HG03342 (cell line): ENCODE measurements around the gene ATP6V1E1.
"Not testable (repeated sequence)": the region's sequence is repeated elsewhere in the genome, so short reads cannot be mapped to it uniquely, and the experiment has no call there.

Source experiments
- ATAC-seq: cut with Tn5 transposase; IDR thresholded peaks from one replicate; pipeline ENCODE4 v1.9.1; 2021; ENCODE audit warnings: mild to moderate bottlenecking, moderate library complexity; ENCODE audit not compliant: unreplicated experiment

The ATP6V1E1 gene

DNA sequence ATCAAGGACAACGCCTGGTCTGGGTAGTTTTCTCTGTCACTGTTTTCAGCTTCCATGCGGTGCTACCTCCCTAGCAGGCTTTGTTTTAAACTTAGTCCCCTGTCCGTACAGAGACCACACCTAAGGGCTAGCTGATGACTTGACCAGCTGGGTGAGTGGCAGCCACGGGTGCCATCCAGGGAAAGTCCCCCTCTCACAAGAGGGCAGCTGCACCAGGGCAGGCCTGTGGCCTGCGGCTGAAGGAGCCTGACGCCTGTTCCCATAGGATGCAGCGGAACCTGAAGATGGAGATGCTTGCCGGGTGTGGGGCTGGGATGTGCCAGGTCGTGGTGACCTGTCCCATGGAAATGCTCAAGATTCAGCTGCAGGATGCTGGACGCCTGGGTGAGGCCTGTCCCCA is 45.4 kb downstream of the ATP6V1E1 start:
- no peak for ATAC-seq

DNA sequence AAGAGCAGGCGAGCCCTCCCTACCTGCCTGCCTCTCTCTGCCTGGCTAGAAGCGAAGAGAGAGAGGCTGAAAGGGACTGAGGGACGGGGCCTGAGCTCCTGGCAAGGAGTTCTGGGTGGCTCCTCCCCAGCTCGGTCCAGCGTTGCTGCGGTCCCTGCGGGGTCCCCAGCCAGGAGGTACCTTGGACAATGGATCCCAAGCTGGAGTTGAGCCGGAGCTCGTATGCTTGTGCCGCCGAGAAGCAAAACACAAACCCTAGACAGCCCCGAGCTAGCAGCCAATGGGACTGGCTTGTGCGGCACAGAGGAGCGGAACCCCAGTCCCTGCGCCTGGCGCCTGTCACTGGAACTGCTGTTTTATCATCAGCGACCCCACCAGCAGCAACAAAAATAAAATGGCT is 46.9 kb downstream of the ATP6V1E1 start:
- ATAC-seq = no peak

DNA sequence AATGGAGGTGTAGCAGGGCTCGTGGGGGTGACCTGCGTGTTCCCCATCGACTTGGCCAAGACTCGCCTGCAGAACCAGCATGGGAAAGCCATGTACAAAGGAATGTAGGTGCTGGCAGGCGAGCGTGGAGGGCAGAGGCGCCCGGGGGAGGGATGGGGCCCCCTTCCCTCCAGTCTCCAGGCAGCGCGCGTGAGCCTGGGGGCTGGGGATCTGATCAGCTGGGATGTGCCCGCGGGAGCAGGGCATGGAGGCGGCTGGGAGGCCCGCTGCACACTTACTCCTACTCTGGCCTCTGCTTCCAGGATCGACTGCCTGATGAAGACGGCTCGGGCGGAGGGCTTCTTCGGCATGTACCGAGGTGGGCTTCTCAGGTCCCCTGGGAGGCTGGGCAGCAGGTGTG is 47.5 kb downstream of the ATP6V1E1 start:
- no peak for ATAC-seq

DNA sequence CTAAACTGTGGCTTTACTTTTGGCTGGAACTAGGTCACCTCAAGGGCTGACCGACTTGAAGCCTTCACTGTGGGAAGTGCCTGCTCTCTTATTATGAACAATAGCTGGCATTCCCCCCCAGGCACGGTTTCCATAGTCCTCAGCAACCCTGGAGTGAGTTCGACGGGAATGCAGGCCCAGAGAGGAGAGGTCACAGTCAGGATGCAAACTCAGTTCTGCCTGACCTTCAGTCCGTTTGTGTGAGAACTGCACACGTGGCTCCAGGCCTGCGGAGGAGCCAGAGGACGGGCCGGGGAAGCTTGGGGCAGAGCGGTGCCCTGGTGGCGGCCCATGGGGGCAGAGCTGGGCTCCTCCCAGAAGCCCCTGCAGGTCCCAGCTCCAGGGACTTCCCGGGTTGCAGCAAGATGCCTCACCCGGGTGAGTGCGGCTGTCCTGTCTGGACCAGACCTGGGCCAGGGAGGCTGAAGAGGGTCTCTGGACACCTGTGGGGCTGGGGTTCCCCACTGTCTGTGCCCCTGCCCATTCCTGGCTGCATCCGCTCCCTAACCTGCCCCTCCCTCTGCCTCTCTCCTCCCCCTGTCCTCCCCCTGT is 48.0 kb downstream of the ATP6V1E1 start:
- no peak for ATAC-seq

DNA sequence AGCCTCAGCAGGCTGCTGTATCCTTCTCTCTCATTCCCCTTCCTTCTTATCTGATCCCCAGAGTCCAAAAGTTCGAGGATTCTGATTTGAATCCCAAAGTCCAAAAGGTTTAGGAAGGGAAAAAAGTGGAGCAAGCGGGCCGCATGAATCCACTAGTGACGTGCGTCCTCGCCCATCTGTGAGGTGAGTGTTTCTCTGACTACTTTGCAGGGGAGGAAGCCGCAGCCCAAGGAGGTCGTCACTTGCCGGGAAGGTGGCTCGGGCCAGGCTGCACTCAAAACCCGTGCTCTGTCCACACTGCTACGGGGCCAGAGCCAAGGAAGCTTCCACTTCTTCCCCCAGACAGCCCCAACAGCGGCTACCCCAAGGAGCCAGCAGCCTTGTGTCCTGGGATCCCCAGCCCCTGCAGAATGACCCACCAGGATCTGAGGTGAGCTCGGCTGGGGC is 49.0 kb downstream of the ATP6V1E1 start:
- no peak for ATAC-seq

DNA sequence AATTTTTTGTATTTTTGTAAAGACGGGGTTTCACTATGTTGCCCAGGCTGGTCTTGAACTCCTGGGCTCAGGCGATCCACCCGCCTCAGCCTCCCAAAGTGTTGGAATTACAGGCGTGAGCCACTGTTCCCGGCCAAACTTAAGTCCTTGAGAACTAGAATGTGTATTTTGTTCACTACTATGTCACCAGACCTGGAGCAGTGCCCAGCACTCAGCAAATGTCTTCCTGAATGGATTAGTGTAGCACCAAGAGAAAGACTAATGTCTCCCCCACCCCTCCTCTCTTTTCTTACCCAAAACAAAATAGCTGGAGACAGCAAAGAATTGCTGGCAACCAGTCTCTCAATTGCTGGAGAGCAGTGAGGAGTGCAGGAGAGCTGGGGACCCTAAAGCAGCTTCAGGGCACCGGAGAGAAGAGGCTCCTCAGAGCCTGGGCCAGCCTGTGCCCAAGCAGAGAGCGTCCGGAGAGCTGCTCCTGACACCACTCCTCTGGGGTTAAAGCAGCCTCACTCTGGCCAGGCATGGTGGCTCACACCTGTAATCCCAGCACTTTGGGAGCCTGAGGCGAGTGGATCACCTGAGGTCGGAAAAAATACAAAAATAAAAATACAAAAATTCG is 50.3 kb downstream of the ATP6V1E1 start:
- ATAC-seq = no peak

DNA sequence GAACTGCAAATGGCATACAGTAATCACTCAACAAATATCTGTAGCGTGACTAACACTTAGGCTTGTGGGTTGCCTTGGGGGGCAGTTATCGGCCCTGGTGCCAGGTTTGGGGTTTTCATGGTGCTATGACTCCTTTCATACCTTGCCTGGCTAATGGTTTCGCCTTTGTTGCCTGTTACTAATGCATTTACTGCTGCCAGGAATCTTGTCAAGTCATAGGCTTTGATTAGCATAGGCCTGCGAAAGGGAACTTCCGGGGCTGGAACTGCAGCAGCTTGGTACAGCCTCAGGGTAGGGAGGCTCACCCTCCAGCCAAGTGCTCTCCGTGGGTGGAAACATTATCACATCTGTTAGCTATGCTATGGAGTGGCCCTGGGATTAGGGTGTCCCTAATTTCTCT is 52.1 kb downstream of the ATP6V1E1 start:
- ATAC-seq = no peak

DNA sequence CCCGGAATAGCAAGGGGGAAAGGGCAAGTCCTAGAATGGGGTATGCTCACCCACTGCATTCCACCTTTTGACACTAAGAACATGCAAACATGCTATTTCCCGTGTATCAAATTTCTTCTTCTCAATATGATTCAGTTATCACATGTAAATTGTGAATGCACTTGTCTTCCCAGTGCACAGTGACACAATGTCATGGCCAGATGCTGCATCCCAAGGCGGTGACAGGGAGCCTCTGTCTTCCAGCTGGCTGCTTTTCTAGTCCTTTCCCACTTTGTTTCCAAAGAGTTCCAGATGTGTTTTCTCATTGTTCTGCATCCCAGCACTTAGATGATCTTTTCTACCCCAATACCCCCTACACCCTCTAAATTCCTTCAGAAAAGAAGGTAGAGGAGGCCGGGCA is 52.9 kb downstream of the ATP6V1E1 start:
- ATAC-seq = no peak

DNA sequence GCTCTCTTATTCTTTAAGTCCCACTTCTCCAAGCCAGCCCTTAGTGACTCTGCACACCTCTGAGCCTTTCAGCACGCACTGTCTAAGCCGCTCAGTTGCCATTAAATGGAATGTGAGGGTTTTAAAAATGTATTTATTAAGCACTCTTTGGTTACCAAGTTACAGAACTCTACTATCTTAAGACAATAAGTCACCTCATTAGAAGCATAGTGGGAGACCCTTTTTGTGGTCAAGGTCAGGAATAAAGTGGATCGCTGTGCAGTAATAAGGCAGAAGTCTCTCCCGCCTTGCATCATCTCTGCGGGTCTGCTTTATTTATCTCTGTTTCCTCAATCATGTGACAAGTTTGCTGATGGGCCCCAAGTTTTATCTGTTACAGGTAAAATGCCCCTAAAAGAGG is 53.4 kb downstream of the ATP6V1E1 start:
- ATAC-seq = no peak

DNA sequence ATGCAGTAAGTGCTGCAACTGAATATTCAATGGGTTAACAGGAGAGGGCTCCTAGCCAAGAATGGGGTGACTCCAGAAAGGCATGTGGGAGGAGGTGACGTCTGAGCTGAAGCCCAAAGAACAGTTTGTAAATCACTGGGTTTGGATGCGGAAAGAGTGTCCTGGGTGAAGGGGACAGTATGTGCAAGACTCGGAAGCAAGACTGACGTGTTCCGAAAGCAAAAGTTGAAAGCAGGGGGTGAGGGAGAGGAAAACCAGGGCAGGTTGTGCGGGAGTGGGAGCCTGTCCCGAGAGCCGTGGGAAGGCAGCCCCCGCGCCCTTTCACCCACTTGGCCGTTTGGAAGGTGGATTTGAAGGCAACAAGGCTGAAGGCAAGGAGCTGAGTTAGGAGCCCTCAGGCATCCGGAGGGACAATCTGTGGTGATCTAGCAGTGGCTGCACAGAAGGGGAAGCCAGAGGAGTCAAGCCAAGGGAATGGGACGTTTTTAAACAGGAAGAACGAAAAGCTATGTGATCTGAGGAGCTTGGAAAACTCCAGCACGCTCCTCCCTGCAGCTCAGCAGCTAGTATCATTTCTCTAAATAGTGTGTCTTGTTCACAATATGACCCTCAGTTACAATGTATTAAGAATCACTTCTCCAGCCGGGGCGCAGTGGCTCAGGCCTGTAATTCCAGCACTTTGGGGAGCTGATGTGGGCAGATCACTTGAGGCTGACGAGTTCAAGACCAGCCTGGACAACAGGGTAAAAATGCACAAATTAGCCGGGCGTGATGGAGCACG is 57.5 kb downstream of the ATP6V1E1 start:
- no peak for ATAC-seq

DNA sequence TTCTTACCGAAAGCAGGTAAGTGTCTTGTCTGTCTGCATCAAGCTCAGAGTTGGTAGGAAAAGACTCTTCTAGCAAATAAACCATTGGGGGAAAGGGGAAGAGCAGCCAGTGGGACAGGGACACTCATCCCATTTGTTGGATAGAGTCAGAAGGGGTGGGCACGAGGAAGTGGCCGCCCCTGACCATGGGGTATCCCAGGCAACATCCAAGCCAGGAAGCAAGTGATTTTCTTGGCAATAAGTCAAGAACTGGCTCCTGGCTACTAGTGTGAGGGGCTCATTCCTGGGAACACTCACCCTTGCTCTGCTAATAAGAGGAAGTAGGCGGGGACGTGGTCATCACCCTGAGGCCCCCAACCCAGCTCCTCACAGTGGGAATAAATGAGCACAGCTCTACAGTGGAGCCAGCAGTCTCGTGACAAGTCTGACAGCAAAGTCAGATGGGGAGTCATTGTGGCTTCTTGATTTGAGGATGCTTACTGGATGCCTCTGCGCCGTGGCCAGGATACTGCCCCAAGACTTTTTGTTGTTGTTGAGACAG is 58.5 kb downstream of the ATP6V1E1 start:
- no peak for ATAC-seq

DNA sequence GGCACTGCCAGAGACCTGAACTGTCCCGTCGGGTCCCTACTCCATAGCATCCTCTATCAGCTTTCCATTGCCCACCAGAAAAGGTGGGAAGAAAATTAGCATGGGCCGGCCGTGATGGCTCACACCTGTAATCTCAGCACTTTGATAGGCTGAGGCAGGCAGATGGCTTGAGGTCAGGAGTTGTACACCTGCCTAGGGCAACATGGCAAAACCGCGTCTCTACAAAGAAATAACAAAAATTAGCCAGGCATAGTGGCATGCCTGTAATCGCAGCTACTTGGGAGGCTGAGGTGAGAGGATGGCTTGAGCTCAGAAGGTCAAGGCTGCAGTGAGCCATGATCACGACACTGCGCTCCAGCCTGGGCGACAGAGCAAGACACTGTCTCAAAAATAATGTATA is 61.8 kb downstream of the ATP6V1E1 start:
- ATAC-seq = no peak

DNA sequence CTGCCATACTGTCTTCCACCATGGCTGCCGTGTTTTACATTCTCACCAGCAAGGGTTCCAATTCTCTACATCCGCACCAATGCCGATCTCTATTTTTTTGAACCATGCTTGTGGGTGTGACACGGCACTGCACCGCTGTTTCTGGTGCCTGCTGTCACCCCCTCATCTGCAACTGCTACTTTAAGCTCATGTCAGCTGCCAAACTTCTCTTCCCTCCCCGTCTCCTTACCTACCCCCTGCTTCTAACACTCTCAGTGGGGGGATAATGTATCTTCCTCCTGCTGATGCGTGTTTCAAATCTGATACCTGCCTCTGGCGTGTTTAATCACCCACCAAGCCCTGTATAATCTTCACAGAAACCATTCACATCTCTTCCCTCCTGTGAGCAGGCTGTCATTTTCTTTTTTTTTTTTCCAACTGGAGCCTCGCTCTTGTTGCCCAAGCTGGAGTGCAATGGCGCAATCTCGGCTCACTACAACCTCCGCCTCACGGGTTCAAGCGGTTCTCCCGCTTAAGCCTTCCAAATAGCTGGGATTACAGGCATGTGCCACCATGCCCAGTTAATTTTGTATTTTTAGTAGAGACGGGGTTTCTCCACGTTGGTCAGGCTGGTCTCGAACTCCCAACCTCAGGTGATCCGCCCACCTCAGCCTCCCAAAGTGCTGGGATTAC is 62.4 kb downstream of the ATP6V1E1 start:
- ATAC-seq = not testable (repeated sequence)

DNA sequence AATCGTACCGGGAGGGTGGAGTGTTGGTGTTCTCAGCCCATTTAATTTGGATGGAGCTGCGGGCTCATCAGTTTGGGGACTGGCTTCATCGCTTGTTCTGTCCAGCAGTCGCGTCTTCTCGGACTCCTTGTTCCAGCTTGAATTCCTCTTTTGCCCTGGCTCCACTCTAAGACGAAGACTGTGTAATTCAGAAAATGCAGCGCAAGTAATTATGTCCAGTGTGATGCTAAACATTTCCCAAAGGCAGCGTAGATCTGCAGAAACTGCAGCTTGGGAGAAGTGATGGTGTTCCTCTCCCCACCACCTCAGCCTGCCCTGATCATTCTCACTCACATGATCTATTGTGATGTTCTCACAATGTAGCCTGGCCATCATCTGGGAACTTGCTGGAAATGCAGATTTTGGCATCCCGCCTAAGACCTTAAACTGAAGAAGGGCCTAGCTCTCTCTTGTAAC is 64.6 kb downstream of the ATP6V1E1 start:
- no peak for ATAC-seq

DNA sequence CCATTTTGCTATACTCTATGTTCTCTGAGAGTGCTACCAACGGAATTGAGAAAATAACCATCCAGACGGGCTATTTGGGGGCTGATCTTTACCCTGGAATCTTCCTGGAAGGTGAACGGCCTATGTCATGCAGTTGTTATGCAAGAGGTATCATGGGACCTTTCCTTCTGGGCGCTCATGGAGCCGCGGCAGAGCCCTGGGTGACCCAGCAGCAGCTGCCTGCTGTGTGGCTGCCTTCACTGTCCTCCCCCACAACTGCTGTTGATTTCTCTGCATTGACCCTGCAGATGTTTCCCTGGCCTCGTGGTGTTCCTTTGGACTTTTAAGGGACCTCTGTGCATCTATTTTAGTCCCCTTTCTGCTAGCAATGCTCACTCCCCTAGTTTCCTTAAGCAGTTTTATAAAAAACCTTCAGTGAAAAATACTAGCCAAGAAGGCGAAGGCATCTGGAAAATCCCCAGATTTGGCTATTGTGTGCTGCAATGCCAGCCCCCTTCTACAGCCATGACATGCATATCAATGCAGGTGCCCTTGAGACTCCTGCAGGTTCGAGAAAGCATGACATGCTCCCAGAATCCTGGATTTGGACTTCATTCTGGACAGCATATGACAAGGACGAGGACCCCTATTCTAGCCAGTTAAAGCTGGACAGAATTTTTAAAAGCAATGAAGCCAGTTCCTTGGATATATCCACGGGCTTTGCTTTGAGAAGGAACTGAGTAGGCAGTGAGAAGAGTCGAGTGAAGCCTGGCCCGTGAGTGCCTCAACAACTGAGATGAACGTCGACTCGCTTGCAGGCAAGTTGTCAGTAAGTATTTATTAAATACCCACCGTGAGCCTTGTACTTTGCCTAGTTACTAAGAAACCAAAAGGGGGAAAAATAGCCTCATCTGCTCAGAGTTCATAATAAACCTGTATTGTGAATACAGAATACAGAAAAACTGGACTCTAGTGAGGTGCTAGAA is 65.4 kb downstream of the ATP6V1E1 start, which contains the start of gene SLC25A18:
Gene SLC25A18, plus strand, starts transcription at position 593 of the 965 bp plus-strand sequence. CDS start 16,447 bp downstream, outside the sequence.
- ATAC-seq = no peak

DNA sequence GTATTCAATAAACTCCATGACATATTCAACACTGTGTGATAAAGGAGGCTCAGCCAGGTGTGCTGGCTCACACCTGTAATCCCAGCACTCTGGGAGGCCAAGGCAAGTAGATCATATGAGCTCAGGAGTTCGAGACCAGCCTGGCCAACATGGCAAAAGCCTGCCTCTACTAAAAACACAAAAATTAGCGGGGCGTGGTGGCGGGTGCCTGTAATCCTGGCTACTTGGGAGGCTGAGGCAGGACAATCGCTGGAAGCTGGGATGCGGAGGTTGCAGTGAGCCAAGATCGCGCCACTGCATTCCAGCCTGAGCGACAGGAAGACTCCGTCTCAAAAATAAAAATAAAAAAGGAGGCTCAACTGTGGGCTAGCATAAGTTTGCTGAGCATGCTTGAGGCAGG is 69.4 kb downstream of the ATP6V1E1 start:
- ATAC-seq = no peak

DNA sequence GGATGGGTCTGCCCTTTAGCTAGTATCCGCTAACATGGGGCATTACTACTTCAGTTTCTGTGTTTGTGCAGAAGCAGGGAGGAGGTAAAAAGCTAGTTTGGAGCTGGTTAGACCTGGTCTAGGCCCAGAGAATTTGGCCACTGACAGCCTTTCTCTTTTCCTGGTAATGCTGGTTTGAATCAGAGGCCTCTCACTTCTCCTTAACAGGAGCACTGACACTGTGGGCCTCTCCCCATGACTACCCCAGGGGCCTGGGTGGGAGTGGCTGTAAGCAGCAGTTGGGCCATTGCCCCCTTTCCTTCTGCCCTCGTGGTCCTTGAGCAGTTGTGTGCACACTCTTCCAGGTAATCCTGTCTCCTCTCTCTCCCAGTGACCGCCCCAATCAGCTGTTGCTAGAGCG is 73.7 kb downstream of the ATP6V1E1 start:
- ATAC-seq = no peak

DNA sequence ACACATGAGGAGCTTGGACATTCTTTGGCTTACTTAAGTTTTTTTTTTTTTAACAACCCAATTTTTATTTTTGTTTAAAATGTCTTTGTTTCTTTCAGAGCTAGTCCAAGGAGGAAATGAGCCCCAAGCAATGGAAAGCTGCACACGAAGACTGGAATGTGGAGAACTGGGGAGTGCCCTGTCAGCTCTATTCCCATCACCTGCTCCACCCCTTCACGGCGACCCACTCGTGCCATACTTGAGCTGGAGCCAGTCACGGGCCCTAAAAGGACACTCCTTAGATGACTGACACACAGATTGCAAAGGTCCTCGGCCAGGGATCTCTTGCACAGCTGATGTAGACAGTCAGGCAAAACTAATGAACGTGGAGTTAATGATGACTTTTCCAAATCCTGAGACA is 75.8 kb downstream of the ATP6V1E1 start:
- no peak for ATAC-seq

DNA sequence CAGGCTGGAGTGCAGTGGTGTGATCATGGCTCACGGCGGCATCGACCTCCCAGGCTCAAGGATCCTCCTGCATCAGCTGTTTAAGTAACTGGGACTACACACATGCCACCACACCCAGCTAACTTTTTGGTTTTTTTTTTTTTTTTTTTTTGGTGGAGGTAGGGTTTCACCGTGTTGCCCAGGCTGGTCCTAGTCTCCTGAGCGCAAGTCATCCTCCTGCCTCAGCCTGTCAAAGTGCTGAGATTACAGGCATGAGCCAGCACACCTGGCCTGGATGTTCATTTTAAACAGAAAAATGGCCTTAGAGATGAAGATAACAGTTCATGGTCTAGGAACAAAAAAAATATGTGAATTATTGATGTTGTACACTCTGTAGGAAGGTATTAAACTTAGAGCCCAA is 78.9 kb downstream of the ATP6V1E1 start:
- ATAC-seq = no peak

DNA sequence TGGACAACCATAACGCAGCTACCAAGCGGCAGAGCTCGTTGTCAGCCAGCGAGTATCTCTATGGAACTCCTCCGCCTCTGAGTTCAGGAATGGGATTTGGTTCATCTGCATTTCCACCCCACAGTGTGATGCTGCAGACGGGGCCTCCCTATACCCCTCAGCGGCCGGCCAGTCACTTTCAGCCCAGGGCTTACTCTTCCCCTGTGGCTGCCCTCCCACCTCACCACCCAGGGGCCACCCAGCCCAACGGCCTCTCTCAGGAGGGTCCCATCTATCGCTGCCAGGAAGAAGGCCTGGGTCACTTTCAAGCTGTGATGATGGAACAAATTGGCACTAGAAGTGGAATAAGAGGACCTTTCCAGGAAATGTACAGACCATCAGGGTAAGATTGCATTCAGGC is 79.4 kb downstream of the ATP6V1E1 start:
- ATAC-seq = no peak
